GM18867 (cell line): Measurements from ENCODE around the gene PSME3IP1.

ENCODE experiments used
- ATAC-seq: cut with Tn5 transposase; IDR thresholded peaks from one replicate; pipeline ENCODE4 v1.9.1; 2021; ENCODE audit warnings: mild to moderate bottlenecking, moderate library complexity; ENCODE audit not compliant: unreplicated experiment

PSME3IP1 gene

GRCh38 chr16:57104706-57105105 is 81.1 kb downstream of the PSME3IP1 start:
- no peak for ATAC-seq

GRCh38 chr16:57102888-57103851 is 82.7 kb downstream of the PSME3IP1 start:
- no peak for ATAC-seq
